ENCODE data around the gene NXNL2. TPM values are rescaled to one million over a fixed set of nuclear protein-coding genes. Genes with fewer than 3 reads are reported as not detected.

Gene NXNL2
- total and polyA plus RNA-seq, 2 experiments from 2014 or later: 0.24 TPM; not detected in 1

DNA sequence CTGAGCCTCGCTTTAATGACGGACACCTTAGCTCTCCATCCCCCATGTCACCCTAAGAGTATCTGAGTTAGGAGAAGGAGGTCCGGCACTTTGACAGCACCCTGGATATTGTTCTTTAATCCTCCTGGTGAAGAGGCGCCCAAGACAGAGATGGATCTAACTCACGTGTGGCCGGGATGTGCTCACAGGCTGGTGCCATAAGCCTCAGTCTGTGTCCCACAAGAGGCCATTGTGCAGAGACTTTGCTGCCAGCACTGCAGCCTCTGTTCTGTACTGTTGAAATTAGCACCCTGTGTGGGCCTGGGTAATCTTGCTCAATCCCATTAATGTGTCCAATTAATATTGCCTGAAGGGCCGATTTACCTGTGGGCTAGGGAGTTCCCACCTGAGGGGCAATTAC is 37.7 kb downstream of the NXNL2 start:
- H3K9me3 ChIP-seq (ENCODE audit: low read depth): no peaks in the 10 kb centered on the region
- no peak overlapping the region for H3K4me3 ChIP-seq
- TF ChIP-seq, protein P1, sequence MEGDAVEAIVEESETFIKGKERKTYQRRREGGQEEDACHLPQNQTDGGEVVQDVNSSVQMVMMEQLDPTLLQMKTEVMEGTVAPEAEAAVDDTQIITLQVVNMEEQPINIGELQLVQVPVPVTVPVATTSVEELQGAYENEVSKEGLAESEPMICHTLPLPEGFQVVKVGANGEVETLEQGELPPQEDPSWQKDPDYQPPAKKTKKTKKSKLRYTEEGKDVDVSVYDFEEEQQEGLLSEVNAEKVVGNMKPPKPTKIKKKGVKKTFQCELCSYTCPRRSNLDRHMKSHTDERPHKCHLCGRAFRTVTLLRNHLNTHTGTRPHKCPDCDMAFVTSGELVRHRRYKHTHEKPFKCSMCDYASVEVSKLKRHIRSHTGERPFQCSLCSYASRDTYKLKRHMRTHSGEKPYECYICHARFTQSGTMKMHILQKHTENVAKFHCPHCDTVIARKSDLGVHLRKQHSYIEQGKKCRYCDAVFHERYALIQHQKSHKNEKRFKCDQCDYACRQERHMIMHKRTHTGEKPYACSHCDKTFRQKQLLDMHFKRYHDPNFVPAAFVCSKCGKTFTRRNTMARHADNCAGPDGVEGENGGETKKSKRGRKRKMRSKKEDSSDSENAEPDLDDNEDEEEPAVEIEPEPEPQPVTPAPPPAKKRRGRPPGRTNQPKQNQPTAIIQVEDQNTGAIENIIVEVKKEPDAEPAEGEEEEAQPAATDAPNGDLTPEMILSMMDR (IDR thresholded peaks at IDR 0.05; ENCODE audit: low read depth, low read length): no peak
- peaks cover 7% of the 10 kb centered on the region for H3K27me3 ChIP-seq
- no peaks in the 10 kb centered on the region for H3K4me1 ChIP-seq (ENCODE audit: low read depth)
- no peak for DNase-seq (ENCODE audit: low read depth in 1 of 2, low spot score in 1 of 2)
- no peak overlapping the region for H3K27ac ChIP-seq
- H3K36me3 ChIP-seq: no peaks in the 10 kb centered on the region

DNA sequence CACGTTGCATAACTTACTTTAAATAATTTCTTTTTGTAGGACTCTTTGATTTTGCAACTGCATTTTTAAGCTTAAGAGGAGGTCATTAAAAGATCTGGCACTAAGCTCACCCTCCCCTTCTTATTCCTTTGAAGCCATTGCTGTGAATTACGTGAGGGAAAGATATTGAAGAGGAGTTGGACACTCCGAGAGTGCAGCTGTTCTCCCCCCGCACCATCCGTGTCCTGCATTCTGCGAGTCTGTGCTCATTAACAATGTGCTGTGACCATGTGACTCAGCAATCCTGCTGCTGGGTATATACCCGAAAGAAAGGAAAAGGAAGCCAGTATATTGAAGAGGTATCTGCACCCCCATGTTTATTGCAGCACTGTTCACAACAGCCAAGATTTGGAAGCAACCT is 40.0 kb downstream of the NXNL2 start:
- TF ChIP-seq, protein P1 (IDR thresholded peaks at IDR 0.05; ENCODE audit: low read depth, low read length): no peak
- Histone ChIP-seq H3K4me3 (no peak overlapping the region), H3K4me1 (ENCODE audit: low read depth) (no peaks in the 10 kb centered on the region), H3K27ac (no peak overlapping the region), H3K36me3 (no peaks in the 10 kb centered on the region), H3K27me3 (peaks cover 14% of the 10 kb centered on the region), H3K9me3 (ENCODE audit: low read depth) (no peaks in the 10 kb centered on the region)
- peak in 1 of 2 donors; percentile 60 for DNase-seq (ENCODE audit: low read depth in 1 of 2, low spot score in 1 of 2)

DNA sequence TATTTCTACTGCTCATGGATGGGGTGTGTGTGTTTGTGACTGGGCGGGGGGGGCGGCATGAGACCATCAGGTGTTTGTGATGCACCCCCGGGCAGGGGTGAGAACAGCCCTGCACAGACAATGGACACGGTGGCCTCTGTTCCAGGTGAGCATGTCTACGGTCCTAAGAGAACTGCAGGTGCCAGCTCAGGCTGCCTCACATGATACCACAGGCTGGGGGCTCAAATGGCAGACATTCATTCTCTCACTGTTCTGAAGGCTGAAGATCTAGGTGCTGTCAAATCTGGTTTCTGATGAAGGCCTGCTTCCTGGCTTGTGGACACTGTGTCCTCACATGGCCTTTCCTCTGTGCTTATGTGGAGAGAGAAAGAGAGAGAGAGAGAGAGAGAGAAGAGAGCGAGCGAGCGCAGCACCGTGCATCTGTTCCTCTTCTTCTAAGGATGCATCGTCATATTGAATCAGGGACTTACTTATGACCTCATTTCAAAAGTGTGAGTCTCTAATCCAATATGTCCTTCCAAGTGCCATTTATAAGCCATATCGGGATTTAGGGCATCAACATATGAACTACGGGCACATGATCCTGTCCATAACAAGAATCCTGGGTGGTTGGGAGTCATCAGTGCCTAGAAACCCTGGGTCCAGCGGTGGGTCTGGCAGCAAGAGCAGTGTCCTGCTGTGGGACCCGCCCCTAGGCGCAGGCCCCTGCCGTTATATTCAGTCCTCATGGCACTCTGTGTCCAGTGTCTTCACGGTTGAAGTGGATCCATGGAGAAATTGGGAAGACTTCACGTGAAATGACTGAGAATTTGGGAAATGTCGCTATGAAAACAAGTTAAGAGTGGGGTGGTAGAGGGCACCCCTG is 42.5 kb downstream of the NXNL2 start:
- Histone ChIP-seq H3K27ac (no peak overlapping the region), H3K9me3 (ENCODE audit: low read depth) (no peaks in the 10 kb centered on the region), H3K4me1 (ENCODE audit: low read depth) (no peaks in the 10 kb centered on the region), H3K36me3 (no peaks in the 10 kb centered on the region), H3K4me3 (no peak overlapping the region), H3K27me3 (peaks cover 14% of the 10 kb centered on the region)
- DNase-seq (ENCODE audit: low read depth in 1 of 2, low spot score in 1 of 2): no peak
- TF ChIP-seq, protein P1 (IDR thresholded peaks at IDR 0.05; ENCODE audit: low read depth, low read length): no peak

- H3K9me3 ChIP-seq (ENCODE audit: low read depth): no peaks in the 10 kb centered on the region
- no peak overlapping the region for H3K4me3 ChIP-seq
- DNase-seq (ENCODE audit: low read depth in 1 of 2, low spot score in 1 of 2): peak; percentile 85
- no peaks in the 10 kb centered on the region for H3K36me3 ChIP-seq
- no peaks in the 10 kb centered on the region for H3K4me1 ChIP-seq (ENCODE audit: low read depth)
- H3K27me3 ChIP-seq: peaks cover 14% of the 10 kb centered on the region
- no peak overlapping the region for H3K27ac ChIP-seq
- TF ChIP-seq, protein P1 (IDR thresholded peaks at IDR 0.05; ENCODE audit: low read depth, low read length): peak; percentile 97
Observed at GRCh38 chr9:88578121-88579049, 43.4 kb downstream of the NXNL2 start.

DNA sequence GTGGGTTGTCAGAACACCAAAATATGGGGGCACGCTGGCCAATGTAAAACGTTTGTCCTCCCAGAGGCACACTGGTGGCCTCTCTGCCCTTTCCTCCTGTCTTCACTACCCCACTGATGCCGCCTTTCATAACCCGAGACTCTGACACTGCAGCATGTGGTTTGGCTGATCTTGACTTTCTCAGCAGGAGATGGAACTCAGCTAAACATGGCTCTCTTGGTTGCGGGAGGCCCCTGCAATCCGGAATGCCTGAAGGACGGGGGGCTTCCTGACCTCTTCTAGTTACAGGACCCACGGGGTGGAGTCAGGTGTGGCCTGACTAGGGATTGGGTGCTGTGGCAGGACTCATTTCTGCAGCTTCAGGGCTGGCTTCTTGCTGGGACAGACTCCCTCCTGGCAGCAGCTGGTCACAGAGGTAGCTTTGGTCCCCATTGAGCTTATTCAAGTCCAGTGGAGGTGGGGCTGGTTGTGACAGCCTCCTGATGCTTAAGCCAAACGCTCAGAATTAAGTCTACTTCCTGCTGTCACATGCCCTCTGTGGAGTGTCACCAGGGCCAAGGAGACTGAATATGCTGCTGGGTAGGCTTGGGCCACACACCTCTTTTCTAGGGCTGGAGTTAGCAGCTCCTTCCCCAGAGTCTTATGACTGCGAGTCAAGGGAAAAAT is 44.2 kb downstream of the NXNL2 start:
- no peak for DNase-seq (ENCODE audit: low read depth in 1 of 2, low spot score in 1 of 2)
- H3K4me1 ChIP-seq (ENCODE audit: low read depth): no peaks in the 10 kb centered on the region
- no peak overlapping the region for H3K27ac ChIP-seq
- H3K9me3 ChIP-seq (ENCODE audit: low read depth): no peaks in the 10 kb centered on the region
- peaks cover 14% of the 10 kb centered on the region for H3K27me3 ChIP-seq
- TF ChIP-seq, protein P1 (IDR thresholded peaks at IDR 0.05; ENCODE audit: low read depth, low read length): no peak
- H3K4me3 ChIP-seq: no peak overlapping the region
- no peaks in the 10 kb centered on the region for H3K36me3 ChIP-seq

All from cardiac muscle cell (in vitro differentiated cells and primary cell).